Hepatocyte (in vitro differentiated cells): ENCODE measurements around the gene TANC1. TPM values are rescaled to one million over a fixed set of nuclear protein-coding genes. Genes with fewer than 3 reads are reported as not detected.

Experiments
- DNase-seq: peaks from one replicate; pipeline ENCODE4 v3.0.0-alpha.2; 2016; ENCODE audit warnings: low spot score
- H2AFZ ChIP-seq: fragments of 200-600 bp; sonication (generic); 2 replicates; pipeline ENCODE4 v1.6.0; 2016; ENCODE audit warnings: antibody characterized with exemption, mild to moderate bottlenecking
- H3K27ac ChIP-seq: fragments of 200-600 bp; sonication (generic); 2 replicates; pipeline ENCODE4 v1.5.1; 2016; ENCODE audit warnings: mild to moderate bottlenecking
- H3K27me3 ChIP-seq: fragments of 200-600 bp; sonication (generic); 2 replicates; pipeline ENCODE4 v1.6.1; 2016
- H3K36me3 ChIP-seq: fragments of 200-600 bp; sonication (generic); replicated peaks from 2 replicates; pipeline ENCODE4 v1.5.1; 2016; ENCODE audit warnings: low read depth; ENCODE audit not compliant: insufficient read depth
- H3K4me1 ChIP-seq: fragments of 200-600 bp; sonication (generic); 2 replicates; pipeline ENCODE4 v1.5.1; 2016; ENCODE audit warnings: mild to moderate bottlenecking, moderate library complexity; ENCODE audit not compliant: insufficient read depth
- H3K4me2 ChIP-seq: fragments of 200-600 bp; sonication (generic); 2 replicates; pipeline ENCODE4 v1.6.0; 2016
- H3K4me3 ChIP-seq: fragments of 200-600 bp; sonication (generic); 2 replicates; pipeline ENCODE4 v1.5.1; 2016; ENCODE audit warnings: mild to moderate bottlenecking
- H3K79me2 ChIP-seq: fragments of 200-600 bp; sonication (generic); 2 replicates; pipeline ENCODE4 v1.6.0; 2017; ENCODE audit warnings: mild to moderate bottlenecking
- H3K9me2 ChIP-seq: fragments of 200-600 bp; sonication (generic); replicated peaks from 2 replicates; pipeline ENCODE4 v1.6.0; 2017; ENCODE audit warnings: mild to moderate bottlenecking; ENCODE audit not compliant: insufficient read depth
- H3K9me3 ChIP-seq: fragments of 200-600 bp; sonication (generic); 2 replicates; pipeline ENCODE4 v1.5.1; 2016; ENCODE audit warnings: low read depth, mild to moderate bottlenecking
- H4K20me1 ChIP-seq: fragments of 200-600 bp; sonication (generic); 2 replicates; pipeline ENCODE4 v1.6.0; 2016; ENCODE audit warnings: mild to moderate bottlenecking; ENCODE audit not compliant: insufficient read depth, poor library complexity, severe bottlenecking
- CTCF ChIP-seq: fragments of 200-600 bp; sonication (generic); IDR thresholded peaks from 2 replicates; pipeline ENCODE4 v1.5.1; 2016; ENCODE audit warnings: antibody characterized with exemption, mild to moderate bottlenecking; ENCODE audit not compliant: poor library complexity
- EZH2 ChIP-seq: fragments of 200-600 bp; sonication (generic); IDR thresholded peaks from 2 replicates; pipeline ENCODE4 v1.6.1; 2016; ENCODE audit warnings: antibody characterized with exemption, mild to moderate bottlenecking, borderline replicate concordance
- EZH2phosphoT487 ChIP-seq: fragments of 200-600 bp; sonication (generic); IDR thresholded peaks from one replicate; pipeline ENCODE4 v1.6.1; 2018; ENCODE audit warnings: antibody characterized with exemption, mild to moderate bottlenecking, low read depth, moderate library complexity; ENCODE audit not compliant: unreplicated experiment, severe bottlenecking
- WGBS: methylation state at CpG from one replicate; pipeline ENCODE4 v1.1.6; 2016; ENCODE audit warnings: low lambda C conversion rate; ENCODE audit errors: missing lambda C conversion rate; 5-methylcytosine and 5-hydroxymethylcytosine counted together
- polyA plus RNA-seq: library from polyadenylated mRNA; unstranded; fragments of >200 nt; fragmentation: Nextera tagmentation; extraction: Ambion mirVana; gene quantifications from 2 replicates; pipeline ENCODE4 v1.2.1, GENCODE V29; 2016
- total RNA-seq: library from RNA; depleted of rRNA; stranded (reverse); fragments of >200 nt; gene quantifications from 2 replicates; pipeline ENCODE4 v1.2.3, GENCODE V29; 2014

The TANC1 gene
- total and polyA plus RNA-seq, 2 experiments from 2014 or later = 8.3 to 18.5 TPM

- Histone ChIP-seq H3K27ac (no peak overlapping the region), H3K9me2 (no peaks in the 10 kb centered on the region), H3K4me1 (peaks cover 51% of the 10 kb centered on the region), H3K36me3 (no peaks in the 10 kb centered on the region), H3K9me3 (no peaks in the 10 kb centered on the region), H3K79me2 (no peaks in the 10 kb centered on the region), H3K4me2 (no peak overlapping the region), H3K4me3 (no peak overlapping the region), H3K27me3 (no peaks in the 10 kb centered on the region), H2AFZ (no peak overlapping the region), H4K20me1 (no peaks in the 10 kb centered on the region)
- TF ChIP-seq EZH2phosphoT487 = no peak
- no peak for TF ChIP-seq EZH2
- no peak for TF ChIP-seq CTCF
- DNase-seq = no peak
- WGBS = 92% methylated on average over 4 of the region's 4 CpGs
Measured at GRCh38 chr2:159153463-159153862, 185.0 kb downstream of the TANC1 start.

DNA sequence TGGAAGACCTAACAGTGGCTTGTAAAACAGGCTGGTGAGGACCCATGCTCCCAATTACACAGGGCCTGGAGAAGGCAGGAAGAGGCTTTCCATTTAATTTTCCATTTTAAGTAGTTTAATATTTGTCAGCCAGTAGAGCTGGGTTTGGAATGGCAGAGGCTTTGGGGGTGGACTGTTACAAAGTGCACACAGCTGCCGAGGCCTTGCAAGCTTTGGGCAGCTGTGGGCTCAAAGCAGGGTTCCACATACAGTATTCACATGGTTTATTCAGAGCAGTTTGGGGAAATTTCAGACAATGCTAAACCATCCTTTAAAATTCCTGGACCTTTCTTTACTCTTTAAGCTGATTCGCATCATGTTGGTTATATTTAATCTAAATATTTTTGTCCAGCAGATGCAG is 185.5 kb downstream of the TANC1 start:
- Histone ChIP-seq H3K4me2 (no peak overlapping the region), H3K4me3 (no peak overlapping the region), H3K27me3 (no peaks in the 10 kb centered on the region), H3K9me3 (no peaks in the 10 kb centered on the region), H3K79me2 (peaks cover 4% of the 10 kb centered on the region), H3K36me3 (no peaks in the 10 kb centered on the region), H3K27ac (peak overlapping the region; percentile 22), H3K9me2 (no peaks in the 10 kb centered on the region), H2AFZ (no peak overlapping the region), H3K4me1 (peaks cover 51% of the 10 kb centered on the region), H4K20me1 (no peaks in the 10 kb centered on the region)
- no peak for DNase-seq
- no peak for TF ChIP-seq CTCF
- no peak for TF ChIP-seq EZH2phosphoT487
- no peak for TF ChIP-seq EZH2
- 70% methylated on average over 2 of the region's 2 CpGs for WGBS

DNA sequence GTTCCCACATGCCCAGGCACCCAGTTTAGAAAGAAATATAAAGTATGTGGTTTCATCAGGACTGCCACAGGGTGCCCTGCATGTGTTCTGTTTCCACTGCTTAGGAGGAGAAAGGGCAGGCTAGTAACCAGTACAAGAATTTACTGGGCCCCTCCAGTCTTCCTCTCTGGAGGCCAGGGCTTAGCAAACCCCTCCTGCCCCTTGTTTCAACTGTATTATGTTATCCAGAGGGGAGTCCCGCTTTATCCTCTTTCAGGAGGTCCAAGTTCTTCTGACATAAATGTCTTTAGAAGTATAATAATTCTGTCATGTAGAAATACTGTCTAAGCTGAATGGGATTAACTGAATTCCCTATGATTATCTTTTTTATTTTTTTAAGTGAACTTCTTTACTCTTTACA is 185.9 kb downstream of the TANC1 start:
- Histone ChIP-seq H3K4me1 (peaks cover 51% of the 10 kb centered on the region), H3K9me2 (no peaks in the 10 kb centered on the region), H3K27me3 (no peaks in the 10 kb centered on the region), H3K36me3 (no peaks in the 10 kb centered on the region), H4K20me1 (no peaks in the 10 kb centered on the region), H3K4me2 (no peak overlapping the region), H3K4me3 (no peak overlapping the region), H2AFZ (no peak overlapping the region), H3K27ac (peak overlapping the region; percentile 22), H3K79me2 (peaks cover 5% of the 10 kb centered on the region), H3K9me3 (no peaks in the 10 kb centered on the region)
- no peak for DNase-seq
- WGBS = 79% methylated on average over 1 of the region's 1 CpG
- no peak for TF ChIP-seq EZH2phosphoT487
- no peak for TF ChIP-seq CTCF
- TF ChIP-seq EZH2 = no peak

- no peak overlapping the region for H2AFZ ChIP-seq
- WGBS = 55% methylated on average over 6 of the region's 6 CpGs
- peaks cover 5% of the 10 kb centered on the region for H3K79me2 ChIP-seq
- H4K20me1 ChIP-seq = no peaks in the 10 kb centered on the region
- H3K9me2 ChIP-seq = no peaks in the 10 kb centered on the region
- no peaks in the 10 kb centered on the region for H3K9me3 ChIP-seq
- TF ChIP-seq EZH2 (no peak), CTCF (no peak), EZH2phosphoT487 (no peak)
- H3K4me1 ChIP-seq = peaks cover 51% of the 10 kb centered on the region
- H3K4me3 ChIP-seq = no peak overlapping the region
- H3K36me3 ChIP-seq = no peaks in the 10 kb centered on the region
- no peaks in the 10 kb centered on the region for H3K27me3 ChIP-seq
- H3K27ac ChIP-seq = peak overlapping the region; percentile 70
- H3K4me2 ChIP-seq = peak overlapping the region; percentile 55
- peak; percentile 56 for DNase-seq
Measured at GRCh38 chr2:159155320-159155719, 186.9 kb downstream of the TANC1 start.
